Adrenal gland (tissue), 12 donors: ENCODE results near the gene SNAI3. TPM values are rescaled to one million over a fixed set of nuclear protein-coding genes. Genes with fewer than 3 reads are reported as not detected.

Source experiments
- DNase-seq, 7 donors: peaks; one replicate each; pipeline ENCODE4 v3.0.0-alpha.2; 2019 to 2020
- H3K27ac ChIP-seq, 5 donors: fragments of 200-600 bp; sonication (generic) in 4 of 5; 1 replicate in 3 of 5; 2 replicates in 2 of 5; pipeline versions ENCODE4 v1.5.1 to v1.8.0; 2016 to 2020; ENCODE audit warnings: mild to moderate bottlenecking in 1 of 5
- H3K27me3 ChIP-seq: fragments of 200-600 bp; 2 replicates; pipeline ENCODE4 v1.8.0; 2021
- H3K36me3 ChIP-seq, 2 donors: fragments of 200-600 bp; replicated peaks in 1 of 2; 1 replicate in 1 of 2; 2 replicates in 1 of 2; pipeline versions ENCODE4 v1.5.1 to v1.8.0; 2018 to 2022
- H3K4me1 ChIP-seq, 2 donors: fragments of 200-600 bp; replicated peaks in 1 of 2; 1 replicate in 1 of 2; 2 replicates in 1 of 2; pipeline versions ENCODE4 v1.5.1 to v1.8.0; 2018 to 2021
- H3K4me3 ChIP-seq, 4 donors: fragments of 200-600 bp; sonication (generic) in 3 of 4; one replicate each; pipeline ENCODE4 v1.5.1; 2016 to 2018
- H3K9me3 ChIP-seq, 3 donors: fragments of 200-600 bp; sonication (generic) in 1 of 3; replicated peaks in 1 of 3; 1 replicate in 2 of 3; 2 replicates in 1 of 3; pipeline versions ENCODE4 v1.5.1 to v1.8.0; 2016 to 2021
- POLR2A ChIP-seq, 2 donors: fragments of 450-650 bp; IDR thresholded peaks; one replicate each; pipeline ENCODE4 v1.6.1; 2017; ENCODE audit warnings: antibody characterized with exemption in 2 of 2, mild to moderate bottlenecking in 2 of 2, moderate library complexity in 1 of 2
- WGBS, 4 donors: extraction: QIAGEN DNeasy Blood & Tissue Kit in 2 of 4; methylation state at CpG; one replicate each; pipeline versions ENCODE4 v1.1.5 to v1.1.7; 2013 to 2017; 5-methylcytosine and 5-hydroxymethylcytosine counted together
- intact Hi-C, 2 donors: fragments of 100-400 bp; cut with DNase I; formaldehyde crosslinking; loops; one replicate each; pipeline versions ENCODE4 v1.14.1 to v1.15.0; 2022 to 2023
- polyA plus RNA-seq, 3 donors: library from polyadenylated mRNA; stranded (reverse); fragments of 200-250 nt in 2 of 3; fragments of 350-450 nt in 1 of 3; fragmentation: Illumina TruSeq in 1 of 3; extraction: RNeasy Lipid Tissue Mini Kit (QIAGEN cat#74804) in 1 of 3; gene quantifications; one replicate each; pipeline ENCODE4 v1.2.3, GENCODE V29; 2013 to 2014
- total RNA-seq, 9 donors: library from RNA; depleted of rRNA in 4 of 9; stranded (reverse); fragments of >200 nt in 4 of 9; fragments of 120-200 nt in 1 of 9; fragmentation: NEBNext Ultra II Directional in 1 of 9; extraction: Animal tissue kit (Norgen Biotek cat#: 25700) in 1 of 9; gene quantifications; one replicate each; pipeline versions ENCODE4 v1.1.0 to v1.2.4, GENCODE V29; 2013 to 2023
- TF ChIP-seq, protein P1 (sequence below), 6 experiments: fragments of 450-650 bp in 4 of 6; fragments of 200-600 bp in 2 of 6; sonication (generic) in 1 of 6; IDR thresholded peaks; 1 replicate in 5 of 6; 2 replicates in 1 of 6; pipeline versions ENCODE4 v1.5.1 to v1.8.0; 2016 to 2021; ENCODE audit warnings: antibody characterized with exemption in 6 of 6, mild to moderate bottlenecking in 2 of 6, moderate library complexity in 1 of 6
- donor health status: healthy with polysubstance abuse.
- donor health status: Bipolar disorder and iron deficiency.
- donor health status: DM: yes; HTN: yes; CAD: no.
- donor health status: DM: no; HTN: no; CAD: no.
- donor health status: DM: no; HTN: no; CAD: no.
- donor health status: DM: yes; HTN: yes; CAD: no.

SNAI3 gene
- total and polyA plus RNA-seq, 12 donors = 0.06 to 2.1 (median 0.51) TPM; not detected in 2

DNA sequence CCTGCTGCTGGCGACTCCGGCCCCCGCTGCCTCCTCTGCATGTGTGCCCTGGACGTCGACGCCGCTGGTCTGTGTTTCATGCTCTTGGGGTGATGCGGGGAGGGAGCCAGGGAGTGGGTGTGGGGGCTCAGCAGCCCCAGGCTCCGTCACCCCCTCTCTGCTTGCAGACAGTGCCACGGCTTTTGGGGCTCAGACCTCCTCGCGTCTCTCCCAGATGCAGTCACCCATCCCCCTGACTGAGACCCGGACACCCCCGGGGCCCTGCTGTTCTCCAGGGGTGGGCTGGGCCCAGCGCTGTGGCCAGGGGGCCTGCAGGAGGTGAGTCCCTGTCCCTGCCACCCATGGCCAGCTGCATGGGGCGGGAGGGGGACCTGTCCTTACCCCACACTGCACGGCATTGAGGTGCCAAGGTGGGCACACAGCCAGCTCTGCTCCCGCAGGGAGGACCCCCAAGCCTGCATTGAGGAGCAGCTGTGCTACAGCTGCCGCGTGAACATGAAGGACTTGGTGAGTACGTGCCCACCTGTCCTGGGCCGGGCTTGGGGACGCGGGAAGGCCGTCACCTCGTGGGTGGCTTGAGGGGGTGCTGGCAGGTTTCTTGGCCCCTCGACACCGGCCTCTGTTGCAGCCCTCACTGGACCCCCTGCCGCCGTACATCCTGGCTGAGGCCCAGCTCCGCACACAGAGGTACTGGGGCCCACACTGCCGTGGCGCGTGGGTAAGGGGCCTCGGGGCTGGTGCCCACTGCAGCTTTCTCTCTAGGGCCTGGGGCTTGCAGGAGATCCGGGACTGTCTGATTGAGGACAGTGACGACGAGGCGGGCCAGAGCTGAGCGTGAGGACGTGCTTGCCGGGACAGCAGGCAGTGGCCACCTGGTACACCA is 28.4 kb upstream of the SNAI3 start:
- no peaks in the 10 kb centered on the region for H3K4me1 ChIP-seq
- peaks cover 0 to 59% of the 10 kb centered on the region in 2 donors for H3K36me3 ChIP-seq
- WGBS, 4 donors = 88 to 91% (median 90%) methylated on average over 19 to 42 of the region's 42 CpGs
- no peak overlapping the region for H3K4me3 ChIP-seq
- intact Hi-C loops = no loop called here
- no peak for TF ChIP-seq POLR2A (IDR thresholded peaks at IDR 0.05)
- TF ChIP-seq, protein P1, sequence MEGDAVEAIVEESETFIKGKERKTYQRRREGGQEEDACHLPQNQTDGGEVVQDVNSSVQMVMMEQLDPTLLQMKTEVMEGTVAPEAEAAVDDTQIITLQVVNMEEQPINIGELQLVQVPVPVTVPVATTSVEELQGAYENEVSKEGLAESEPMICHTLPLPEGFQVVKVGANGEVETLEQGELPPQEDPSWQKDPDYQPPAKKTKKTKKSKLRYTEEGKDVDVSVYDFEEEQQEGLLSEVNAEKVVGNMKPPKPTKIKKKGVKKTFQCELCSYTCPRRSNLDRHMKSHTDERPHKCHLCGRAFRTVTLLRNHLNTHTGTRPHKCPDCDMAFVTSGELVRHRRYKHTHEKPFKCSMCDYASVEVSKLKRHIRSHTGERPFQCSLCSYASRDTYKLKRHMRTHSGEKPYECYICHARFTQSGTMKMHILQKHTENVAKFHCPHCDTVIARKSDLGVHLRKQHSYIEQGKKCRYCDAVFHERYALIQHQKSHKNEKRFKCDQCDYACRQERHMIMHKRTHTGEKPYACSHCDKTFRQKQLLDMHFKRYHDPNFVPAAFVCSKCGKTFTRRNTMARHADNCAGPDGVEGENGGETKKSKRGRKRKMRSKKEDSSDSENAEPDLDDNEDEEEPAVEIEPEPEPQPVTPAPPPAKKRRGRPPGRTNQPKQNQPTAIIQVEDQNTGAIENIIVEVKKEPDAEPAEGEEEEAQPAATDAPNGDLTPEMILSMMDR (IDR thresholded peaks at IDR 0.05) = no peak
- H3K27ac ChIP-seq = no peak overlapping the region
- no peak for DNase-seq
- no peaks in the 10 kb centered on the region for H3K27me3 ChIP-seq
- no peaks in the 10 kb centered on the region for H3K9me3 ChIP-seq

DNA sequence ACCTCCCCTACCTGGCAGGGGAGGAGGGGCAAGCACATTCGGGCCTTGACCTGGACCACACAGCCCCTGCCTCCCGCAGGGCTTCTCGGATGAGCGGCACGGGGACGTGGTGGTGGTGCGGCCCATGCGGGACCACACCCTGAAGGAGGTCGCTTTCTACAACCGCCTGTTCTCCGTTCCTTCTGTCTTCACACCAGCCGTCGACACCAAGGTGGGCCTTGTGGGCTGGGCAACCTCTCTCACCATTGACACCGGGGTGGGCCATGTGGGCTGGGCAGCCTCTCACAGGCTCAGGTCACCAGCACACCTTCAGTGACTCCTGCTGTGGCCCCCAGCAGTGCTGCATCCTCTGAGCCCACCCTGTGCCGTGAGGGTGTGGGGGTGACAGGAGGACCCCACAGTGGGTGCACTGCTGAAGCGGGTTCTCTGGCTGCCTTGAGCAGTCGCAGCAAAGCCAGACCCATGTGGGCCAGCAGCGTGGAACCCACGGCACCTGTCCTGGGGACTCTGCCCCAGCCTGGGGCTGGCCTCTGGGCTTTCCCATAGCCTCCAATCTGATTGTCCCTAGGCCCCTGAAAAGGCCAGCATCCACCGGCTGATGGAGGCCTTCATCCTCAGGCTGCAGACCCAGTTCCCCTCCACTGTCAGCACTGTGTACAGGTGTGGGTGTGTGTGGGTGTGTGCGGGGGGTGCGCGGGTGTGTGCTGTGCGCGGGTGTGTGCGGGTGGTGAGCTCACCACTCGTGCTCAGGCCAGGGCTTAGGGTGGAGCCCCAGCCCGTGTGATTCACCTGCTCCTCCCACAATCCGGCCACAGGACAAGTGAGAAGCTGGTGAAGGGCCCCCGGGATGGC is 27.5 kb upstream of the SNAI3 start:
- intact Hi-C loops = no loop called here
- Histone ChIP-seq H3K4me3 (no peak overlapping the region), H3K4me1 (no peaks in the 10 kb centered on the region), H3K36me3 (peaks cover 0 to 50% of the 10 kb centered on the region in 2 donors), H3K27ac (no peak overlapping the region), H3K9me3 (no peaks in the 10 kb centered on the region), H3K27me3 (no peaks in the 10 kb centered on the region)
- no peak for DNase-seq
- no peak for TF ChIP-seq POLR2A (IDR thresholded peaks at IDR 0.05)
- TF ChIP-seq, protein P1 (IDR thresholded peaks at IDR 0.05) = no peak
- WGBS, 4 donors = 86 to 94% (median 87%) methylated on average over 13 to 30 of the region's 30 CpGs

DNA sequence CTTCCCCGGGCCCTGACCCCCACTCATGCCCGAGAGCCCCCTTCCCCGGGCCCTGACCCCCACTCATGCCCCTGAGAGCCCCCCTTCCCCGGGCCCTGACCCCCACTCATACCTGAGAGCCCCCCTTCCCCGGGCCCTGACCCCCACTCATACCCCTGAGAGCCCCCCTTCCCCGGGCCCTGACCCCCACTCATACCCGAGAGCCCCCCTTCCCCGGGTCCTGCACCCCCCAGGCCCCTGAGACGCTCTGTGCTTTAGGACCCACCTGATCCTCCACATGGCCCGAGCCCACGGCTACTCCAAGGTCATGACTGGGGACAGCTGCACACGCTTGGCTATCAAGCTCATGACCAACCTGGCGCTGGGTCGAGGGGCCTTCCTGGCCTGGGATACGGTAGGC is 26.7 kb upstream of the SNAI3 start:
- Histone ChIP-seq H3K9me3 (no peaks in the 10 kb centered on the region), H3K4me3 (no peak overlapping the region), H3K4me1 (no peaks in the 10 kb centered on the region), H3K27me3 (no peaks in the 10 kb centered on the region), H3K27ac (no peak overlapping the region), H3K36me3 (peaks cover 0 to 45% of the 10 kb centered on the region in 2 donors)
- intact Hi-C loops = no loop called here
- DNase-seq = no peak
- no peak for TF ChIP-seq POLR2A (IDR thresholded peaks at IDR 0.05)
- TF ChIP-seq, protein P1 (IDR thresholded peaks at IDR 0.05) = no peak
- 76 to 90% (median 83%) methylated on average over 2 to 15 of the region's 15 CpGs for WGBS, 4 donors

DNA sequence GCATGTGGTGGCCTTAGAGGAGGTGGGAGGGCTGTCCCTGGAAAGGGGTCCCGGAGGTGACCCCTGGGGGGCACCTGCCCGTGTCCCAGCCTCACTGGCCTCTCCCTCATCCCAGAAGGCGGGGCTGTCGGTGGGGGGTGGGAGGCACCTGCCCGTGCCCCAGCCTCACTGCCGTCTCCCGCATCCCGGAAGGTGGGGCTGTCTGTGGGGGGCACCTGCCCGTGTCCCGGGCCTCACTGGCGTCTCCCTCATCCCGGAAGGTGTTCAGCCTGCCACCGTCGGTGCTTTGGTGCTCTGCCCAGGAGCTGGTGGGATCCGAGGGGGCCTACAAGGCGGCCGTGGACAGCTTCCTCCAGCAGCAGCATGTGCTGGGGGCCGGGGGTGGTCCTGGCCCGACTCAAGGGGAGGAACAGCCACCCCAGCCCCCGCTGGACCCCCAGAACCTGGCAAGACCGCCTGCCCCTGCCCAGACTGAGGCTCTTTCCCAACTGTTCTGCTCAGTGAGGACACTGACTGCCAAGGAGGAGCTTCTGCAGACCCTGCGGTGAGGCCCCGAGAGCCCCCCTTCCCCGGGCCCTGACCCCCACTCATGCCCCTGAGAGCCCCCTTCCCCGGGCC is 26.2 kb upstream of the SNAI3 start:
- 76 to 100% (median 78%) methylated on average over 2 to 25 of the region's 25 CpGs for WGBS, 4 donors
- no peaks in the 10 kb centered on the region for H3K9me3 ChIP-seq
- no peak overlapping the region for H3K27ac ChIP-seq
- no peak overlapping the region for H3K4me3 ChIP-seq
- DNase-seq = no peak
- peaks cover 2 to 3% of the 10 kb centered on the region in 2 donors for H3K4me1 ChIP-seq
- intact Hi-C loops = no loop called here
- H3K27me3 ChIP-seq = no peaks in the 10 kb centered on the region
- no peak for TF ChIP-seq POLR2A (IDR thresholded peaks at IDR 0.05)
- TF ChIP-seq, protein P1 (IDR thresholded peaks at IDR 0.05) = no peak
- H3K36me3 ChIP-seq = peaks cover 0 to 40% of the 10 kb centered on the region in 2 donors
